IPS-18c (cell line): ENCODE measurements around the gene ATP5F1D.

Source experiments
- H3K4me3 ChIP-seq: 2 replicates; pipeline ENCODE4 v1.7.0; 2013; ENCODE audit warnings: low read depth, mild to moderate bottlenecking, low read length, moderate library complexity; ENCODE audit not compliant: insufficient read depth
- H3K9me3 ChIP-seq: one replicate; pipeline ENCODE4 v1.6.1; 2013; ENCODE audit warnings: mild to moderate bottlenecking, low read length, moderate library complexity; ENCODE audit not compliant: control insufficient read depth, insufficient read depth

Gene ATP5F1D

GRCh38 chr19:1229056-1229923, 12.3 kb upstream of the ATP5F1D start:
- Histone ChIP-seq H3K9me3 (no peaks in the 10 kb centered on the region), H3K4me3 (no peak overlapping the region)

GRCh38 chr19:1229924-1230782, 11.4 kb upstream of the ATP5F1D start:
- no peaks in the 10 kb centered on the region for H3K9me3 ChIP-seq
- H3K4me3 ChIP-seq, result no peak overlapping the region

GRCh38 chr19:1230783-1231489, 10.6 kb upstream of the ATP5F1D start:
- no peaks in the 10 kb centered on the region for H3K9me3 ChIP-seq
- no peak overlapping the region for H3K4me3 ChIP-seq

- Histone ChIP-seq H3K4me3 (peak overlapping the region; percentile 15; the same call in 1 of the 2 replicates), H3K9me3 (no peaks in the 10 kb centered on the region)
Measured at GRCh38 chr19:1231729-1232637, 9.6 kb upstream of the ATP5F1D start.

GRCh38 chr19:1232652-1233072, 8.9 kb upstream of the ATP5F1D start:
- Histone ChIP-seq H3K4me3 (peak overlapping the region; percentile 15; the same call in 1 of the 2 replicates), H3K9me3 (no peaks in the 10 kb centered on the region)

- Histone ChIP-seq H3K9me3 (no peaks in the 10 kb centered on the region), H3K4me3 (no peak overlapping the region)
Measured at GRCh38 chr19:1233115-1233667, 8.4 kb upstream of the ATP5F1D start.

DNA sequence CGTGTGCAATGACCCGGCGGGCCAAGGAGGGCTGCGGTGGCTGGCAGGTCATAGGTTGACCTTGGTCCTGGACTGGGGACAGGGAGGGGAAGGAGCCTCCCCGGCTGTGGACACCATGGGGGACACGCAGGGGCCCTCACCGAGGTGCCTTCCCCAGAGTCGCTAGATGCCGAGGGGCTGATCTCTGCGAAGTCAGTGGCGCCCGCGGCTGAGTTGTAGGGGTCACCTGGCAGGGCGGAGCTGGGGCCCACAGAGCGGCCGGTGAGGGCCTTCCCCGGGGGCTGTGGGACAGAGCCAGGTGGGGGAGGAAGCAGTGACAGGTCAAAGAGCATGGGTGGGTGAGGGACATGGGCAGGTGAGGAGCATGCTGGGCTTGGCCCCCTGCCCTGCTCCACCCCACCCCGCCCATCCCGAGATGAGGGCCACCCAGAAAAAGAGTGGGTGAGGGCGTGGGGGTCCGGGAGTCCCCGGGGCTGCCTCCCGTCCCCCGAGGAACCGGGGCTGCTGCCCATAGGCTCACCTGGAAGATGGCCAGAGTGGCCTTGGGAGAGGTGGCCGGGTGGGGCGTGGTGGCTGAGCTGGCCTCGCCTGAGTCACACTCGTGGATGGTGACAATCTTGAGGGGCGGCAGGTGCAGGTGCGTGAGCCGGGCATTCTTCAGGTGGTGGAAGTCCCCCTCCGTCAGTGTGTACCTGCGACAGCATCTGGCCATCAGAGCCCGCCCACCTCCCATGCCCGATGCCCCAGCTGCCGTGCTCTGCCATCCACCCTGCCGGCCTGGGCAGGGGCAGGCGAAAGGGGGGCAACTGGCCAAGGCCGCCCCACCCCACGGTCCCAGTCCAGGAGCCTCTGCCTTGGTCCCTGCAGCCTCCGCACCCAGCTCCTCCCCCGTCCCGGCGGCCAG, 7.2 kb upstream of the ATP5F1D start:
- H3K9me3 ChIP-seq, result no peaks in the 10 kb centered on the region
- H3K4me3 ChIP-seq, result no peak overlapping the region

DNA sequence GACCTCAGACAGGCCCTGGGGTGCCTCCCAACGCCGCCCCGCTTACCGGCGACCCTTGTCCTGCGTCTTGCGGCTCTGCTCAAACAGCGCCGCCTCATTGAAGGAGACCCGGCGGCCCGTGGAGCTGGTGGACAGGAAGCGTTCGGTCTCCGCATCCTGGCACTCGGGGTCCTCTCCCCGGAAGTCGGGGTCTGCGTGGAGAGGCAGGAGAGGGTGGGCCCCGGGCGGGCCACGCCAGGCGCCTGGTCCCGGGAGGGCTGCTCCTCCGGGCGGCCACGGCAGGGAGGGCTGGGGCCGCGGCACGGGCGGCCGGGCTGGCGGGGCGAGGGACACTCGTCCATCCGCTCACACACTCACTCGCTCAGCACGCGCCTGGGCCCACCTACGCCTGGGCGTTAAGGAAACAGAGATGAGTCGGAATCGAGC, 6.6 kb upstream of the ATP5F1D start:
- Histone ChIP-seq H3K4me3 (no peak overlapping the region), H3K9me3 (no peaks in the 10 kb centered on the region)

DNA sequence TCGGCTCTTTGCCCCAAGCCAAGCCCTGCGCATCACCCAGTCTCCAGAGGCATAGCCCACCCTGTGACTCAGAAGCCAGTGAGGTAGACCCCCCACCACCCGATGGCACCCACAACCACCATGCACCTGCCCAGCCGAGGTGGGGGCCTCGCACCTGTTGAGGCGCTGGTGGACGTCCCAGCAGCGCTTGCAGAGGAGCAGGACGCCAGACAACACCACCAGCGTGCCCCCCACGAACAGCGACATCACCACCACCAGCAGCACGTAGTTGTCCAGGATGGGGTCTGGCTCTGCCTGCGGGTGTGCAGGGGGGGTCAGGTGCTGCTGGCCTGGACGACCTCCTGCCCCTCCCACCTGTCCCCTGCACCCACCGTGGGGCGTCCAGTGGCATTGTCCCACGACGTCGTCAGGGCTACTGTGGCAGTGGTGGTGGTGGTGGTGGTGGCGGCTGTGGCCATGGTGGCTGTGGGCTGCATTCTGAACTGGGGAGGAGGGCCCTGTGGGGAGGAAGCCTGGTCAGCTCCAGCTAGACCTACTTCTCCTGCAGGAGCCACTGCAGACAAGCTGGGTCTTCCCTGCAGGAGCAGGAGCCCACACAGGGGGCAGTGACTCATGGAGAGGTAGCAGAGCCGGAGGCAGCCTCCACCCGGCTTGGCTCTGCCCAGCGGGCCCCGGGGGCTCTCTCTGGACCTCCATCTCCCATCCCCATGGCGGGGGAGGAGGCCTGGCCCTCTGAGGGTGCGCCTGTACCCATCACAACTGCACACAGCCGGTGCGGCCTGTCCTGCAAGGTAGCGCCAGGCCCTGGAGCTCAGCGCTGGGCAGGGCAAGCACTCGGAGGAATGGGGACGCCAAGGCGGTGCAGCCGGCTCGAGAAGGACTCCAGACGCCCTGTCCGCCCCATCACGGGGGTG, 5.7 kb upstream of the ATP5F1D start:
- H3K9me3 ChIP-seq, result no peaks in the 10 kb centered on the region
- H3K4me3 ChIP-seq, result peak overlapping the region; percentile 47

- no peaks in the 10 kb centered on the region for H3K9me3 ChIP-seq
- peak overlapping the region; percentile 68 for H3K4me3 ChIP-seq
Measured at GRCh38 chr19:1236576-1236975, 5.0 kb upstream of the ATP5F1D start.

DNA sequence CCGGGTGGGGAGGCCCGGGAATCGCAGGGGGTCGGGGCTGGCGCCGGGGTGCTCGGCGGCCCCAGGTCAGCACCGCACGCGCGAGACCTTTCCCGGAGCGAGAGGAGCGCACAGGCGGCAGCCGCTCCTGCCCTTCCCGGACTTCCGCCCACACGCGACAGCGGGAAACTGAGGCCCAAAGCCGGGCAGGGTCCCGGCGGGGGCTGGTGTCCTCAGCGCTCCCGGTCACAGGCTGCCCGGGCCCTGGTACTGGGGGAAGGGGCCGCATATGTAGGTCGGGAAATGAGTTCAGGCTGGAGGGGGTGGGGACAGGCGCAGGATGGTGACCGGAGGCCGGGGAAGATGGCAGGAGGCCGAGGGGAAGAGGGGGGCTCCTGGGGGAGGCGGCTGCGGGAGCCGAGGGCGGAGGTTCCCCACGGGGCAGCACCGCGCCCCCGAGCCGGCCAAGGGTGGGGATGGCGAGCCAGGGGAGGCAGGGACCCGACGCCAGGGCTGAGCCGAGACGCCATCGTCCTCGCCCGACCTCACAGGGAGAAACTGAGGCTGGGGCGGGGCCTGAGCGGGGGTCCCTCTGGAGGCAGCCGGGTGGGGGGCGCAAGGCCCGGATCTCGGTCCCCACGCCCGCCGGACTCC, 4.4 kb upstream of the ATP5F1D start:
- Histone ChIP-seq H3K9me3 (no peaks in the 10 kb centered on the region), H3K4me3 (peak overlapping the region; percentile 68)

DNA sequence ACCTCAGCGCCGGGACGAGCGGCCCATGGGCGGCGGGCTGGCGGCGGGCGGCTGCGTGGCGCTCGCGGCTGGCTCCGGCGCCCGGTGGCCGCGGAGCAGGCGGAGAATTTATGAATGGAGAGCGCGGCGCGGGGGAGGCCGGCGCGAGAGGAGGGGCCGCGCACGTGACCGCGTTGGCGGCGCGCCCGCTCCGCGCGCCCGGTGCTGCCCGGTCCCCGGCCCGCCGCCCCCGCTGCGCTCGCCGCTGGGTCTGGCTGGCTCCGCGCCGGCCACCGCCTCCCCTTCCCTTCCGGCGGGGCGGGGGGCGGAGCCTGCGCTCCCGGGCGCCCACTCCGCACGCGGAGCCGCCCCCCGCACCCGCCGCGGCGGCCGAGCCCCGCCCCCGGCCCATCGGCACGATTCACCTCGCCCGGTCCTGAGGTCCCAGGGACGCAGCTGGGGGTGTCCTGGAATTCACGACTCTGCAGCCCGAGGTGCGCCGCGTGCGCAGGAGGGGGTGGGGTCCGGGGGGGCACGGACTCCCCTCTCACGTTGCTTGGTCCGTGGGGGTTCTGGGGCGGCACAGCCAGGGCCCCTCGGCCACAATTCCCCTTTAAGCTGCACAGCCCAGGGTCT, 3.7 kb upstream of the ATP5F1D start, which contains the start of gene CBARP:
CBARP (minus strand) TSS at position 252 of the 615 bp plus-strand sequence. CDS start 1,905 bp downstream, outside the sequence.
- Histone ChIP-seq H3K9me3 (no peaks in the 10 kb centered on the region), H3K4me3 (peak within 1 kb of the TSS; percentile 68)

- H3K4me3 ChIP-seq, result peak overlapping the region; percentile 52
- H3K9me3 ChIP-seq, result no peaks in the 10 kb centered on the region
Measured at GRCh38 chr19:1238369-1239303, 2.9 kb upstream of the ATP5F1D start.
